AG09319 (cell line): ENCODE measurements around the gene LAMTOR1.

Source experiments
- DNase-seq: peaks from one replicate; pipeline ENCODE4 v3.0.0-alpha.2; 2010; ENCODE audit warnings: low read depth; ENCODE audit errors: extremely low read depth
- CTCF ChIP-seq: IDR thresholded peaks from 2 replicates; pipeline ENCODE4 v1.5.1; 2011; ENCODE audit warnings: low read depth, mild to moderate bottlenecking, inconsistent platforms, low read length, moderate library complexity

LAMTOR1 gene

GRCh38 chr11:72080326-72081183 is 22.5 kb downstream of the LAMTOR1 start, which contains the start of the genes LRRC51 and NUMA1:
Gene LRRC51 (plus strand): TSS chr11:72080850. CDS start chr11:72089084, 8,234 bp downstream.
Gene NUMA1 (minus strand): TSS chr11:72080542. CDS start chr11:72035943, 44,599 bp downstream.
- TF ChIP-seq CTCF = no peak
- peak; percentile 100 for DNase-seq

- TF ChIP-seq CTCF = no peak
- no peak for DNase-seq
Measured at GRCh38 chr11:72079819-72080325, 23.2 kb downstream of the LAMTOR1 start.

GRCh38 chr11:72078477-72078876 is 24.6 kb downstream of the LAMTOR1 start:
- no peak for TF ChIP-seq CTCF
- no peak for DNase-seq

GRCh38 chr11:72075756-72076155 is 27.3 kb downstream of the LAMTOR1 start:
- no peak for TF ChIP-seq CTCF
- DNase-seq = no peak

- DNase-seq = no peak
- peak; percentile 9; the same call in 1 of the 2 replicates for TF ChIP-seq CTCF
Measured at GRCh38 chr11:72075109-72075508, 28.0 kb downstream of the LAMTOR1 start.

GRCh38 chr11:72072348-72072747 is 30.7 kb downstream of the LAMTOR1 start:
- DNase-seq = peak; percentile 25
- TF ChIP-seq CTCF = no peak

GRCh38 chr11:72070491-72070890 is 32.6 kb downstream of the LAMTOR1 start:
- TF ChIP-seq CTCF = no peak

More at GRCh38 chr11:72070491-72070890, 32.6 kb downstream of the LAMTOR1 start:
- no peak for DNase-seq
